Measurements from ENCODE around the gene ZNF428. TPM values are rescaled to one million over a fixed set of nuclear protein-coding genes. Genes with fewer than 3 reads are reported as not detected.

ZNF428 gene
- total and polyA plus RNA-seq, 4 donors = 6.5 to 22.1 (median 14.4) TPM

DNA sequence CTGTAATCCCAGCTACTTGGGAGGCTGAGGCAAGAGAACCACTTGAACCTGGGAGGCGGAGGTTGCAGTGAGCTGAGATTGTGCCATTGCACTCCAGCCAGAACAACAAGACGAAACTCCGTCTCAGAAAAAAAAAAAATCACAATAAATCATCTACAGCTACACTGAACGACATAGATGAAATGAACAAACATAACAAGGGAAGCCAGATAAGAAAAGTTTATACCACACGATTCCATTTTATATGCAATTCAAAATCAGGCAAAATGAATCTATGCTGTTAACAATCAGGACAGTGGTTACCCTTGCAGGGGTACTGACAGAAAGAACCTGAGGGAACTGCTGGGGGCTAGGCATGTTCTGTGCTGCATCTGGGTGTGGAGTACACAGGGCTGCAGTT is 49.8 kb downstream of the ZNF428 start:
- Histone ChIP-seq H3K4me3 (ENCODE audit: low read depth in 1 of 3, low read length in 3 of 3) (no peak overlapping the region), H3K9me3 (ENCODE audit: control insufficient read depth in 4 of 4, low read length in 3 of 4) (no peaks in the 10 kb centered on the region), H3K36me3 (ENCODE audit: control insufficient read depth in 4 of 4, insufficient read depth in 3 of 4, low read depth in 1 of 4, low read length in 3 of 4) (no peaks in the 10 kb centered on the region), H3K9ac (ENCODE audit: low read depth in 1 of 2, low read length in 2 of 2) (no peak overlapping the region), H3K27me3 (ENCODE audit: control insufficient read depth in 4 of 4, insufficient read depth in 4 of 4, low read length in 3 of 4) (no peaks in the 10 kb centered on the region), H3K4me1 (ENCODE audit: control insufficient read depth in 4 of 4, insufficient read depth in 4 of 4, low read length in 3 of 4) (peaks cover 1 to 4% (median 4%) of the 10 kb centered on the region in 4 donors), H3K27ac (ENCODE audit: low read depth in 1 of 2, low read length in 2 of 2) (no peak overlapping the region)
- no peak for DNase-seq (ENCODE audit: low spot score)
- 88% methylated on average over 5 of the region's 5 CpGs for WGBS
- TF ChIP-seq TAF1 (conservative IDR thresholded peaks at IDR 0.05) (no peak), RAD21 (IDR thresholded peaks at IDR 0.05) (no peak), HNF4G (IDR thresholded peaks at IDR 0.05) (no peak)

DNA sequence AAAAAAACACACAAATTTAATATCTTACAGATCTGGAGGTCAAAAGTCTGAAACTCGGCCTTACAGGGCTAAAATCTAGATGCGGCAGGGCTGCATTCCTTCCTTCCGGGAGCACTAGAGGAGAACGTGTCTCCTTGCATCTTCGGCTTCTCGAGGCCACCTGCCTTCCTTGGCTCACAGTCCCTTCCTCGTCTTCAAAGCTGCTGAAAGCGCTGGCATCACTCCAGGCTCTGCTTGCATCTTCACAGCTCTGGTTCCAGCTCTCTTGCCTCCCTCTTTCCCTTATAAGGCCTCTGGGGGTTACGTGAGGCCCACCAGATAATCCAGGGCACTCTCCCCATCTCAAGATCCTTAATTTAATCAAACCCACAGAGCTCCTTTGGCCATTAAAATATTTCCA is 54.6 kb downstream of the ZNF428 start:
- WGBS = 87% methylated on average over 9 of the region's 9 CpGs
- H3K27ac ChIP-seq (ENCODE audit: low read depth in 1 of 2, low read length in 2 of 2) = no peak overlapping the region
- no peak for DNase-seq (ENCODE audit: low spot score)
- TF ChIP-seq RXRA (IDR thresholded peaks at IDR 0.05) (no peak), HNF4A (conservative IDR thresholded peaks at IDR 0.05) (no peak)
- TF ChIP-seq, protein P1, sequence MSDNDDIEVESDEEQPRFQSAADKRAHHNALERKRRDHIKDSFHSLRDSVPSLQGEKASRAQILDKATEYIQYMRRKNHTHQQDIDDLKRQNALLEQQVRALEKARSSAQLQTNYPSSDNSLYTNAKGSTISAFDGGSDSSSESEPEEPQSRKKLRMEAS (IDR thresholded peaks at IDR 0.05) = no peak
- TF ChIP-seq, protein P2, sequence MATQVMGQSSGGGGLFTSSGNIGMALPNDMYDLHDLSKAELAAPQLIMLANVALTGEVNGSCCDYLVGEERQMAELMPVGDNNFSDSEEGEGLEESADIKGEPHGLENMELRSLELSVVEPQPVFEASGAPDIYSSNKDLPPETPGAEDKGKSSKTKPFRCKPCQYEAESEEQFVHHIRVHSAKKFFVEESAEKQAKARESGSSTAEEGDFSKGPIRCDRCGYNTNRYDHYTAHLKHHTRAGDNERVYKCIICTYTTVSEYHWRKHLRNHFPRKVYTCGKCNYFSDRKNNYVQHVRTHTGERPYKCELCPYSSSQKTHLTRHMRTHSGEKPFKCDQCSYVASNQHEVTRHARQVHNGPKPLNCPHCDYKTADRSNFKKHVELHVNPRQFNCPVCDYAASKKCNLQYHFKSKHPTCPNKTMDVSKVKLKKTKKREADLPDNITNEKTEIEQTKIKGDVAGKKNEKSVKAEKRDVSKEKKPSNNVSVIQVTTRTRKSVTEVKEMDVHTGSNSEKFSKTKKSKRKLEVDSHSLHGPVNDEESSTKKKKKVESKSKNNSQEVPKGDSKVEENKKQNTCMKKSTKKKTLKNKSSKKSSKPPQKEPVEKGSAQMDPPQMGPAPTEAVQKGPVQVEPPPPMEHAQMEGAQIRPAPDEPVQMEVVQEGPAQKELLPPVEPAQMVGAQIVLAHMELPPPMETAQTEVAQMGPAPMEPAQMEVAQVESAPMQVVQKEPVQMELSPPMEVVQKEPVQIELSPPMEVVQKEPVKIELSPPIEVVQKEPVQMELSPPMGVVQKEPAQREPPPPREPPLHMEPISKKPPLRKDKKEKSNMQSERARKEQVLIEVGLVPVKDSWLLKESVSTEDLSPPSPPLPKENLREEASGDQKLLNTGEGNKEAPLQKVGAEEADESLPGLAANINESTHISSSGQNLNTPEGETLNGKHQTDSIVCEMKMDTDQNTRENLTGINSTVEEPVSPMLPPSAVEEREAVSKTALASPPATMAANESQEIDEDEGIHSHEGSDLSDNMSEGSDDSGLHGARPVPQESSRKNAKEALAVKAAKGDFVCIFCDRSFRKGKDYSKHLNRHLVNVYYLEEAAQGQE (IDR thresholded peaks at IDR 0.05) = no peak
- no peaks in the 10 kb centered on the region for H3K4me1 ChIP-seq (ENCODE audit: control insufficient read depth in 4 of 4, insufficient read depth in 4 of 4, low read length in 3 of 4)
- no peaks in the 10 kb centered on the region for H3K9me3 ChIP-seq (ENCODE audit: control insufficient read depth in 4 of 4, low read length in 3 of 4)
- no peak overlapping the region for H3K9ac ChIP-seq (ENCODE audit: low read depth in 1 of 2, low read length in 2 of 2)
- no peak overlapping the region for H3K4me3 ChIP-seq (ENCODE audit: low read depth in 1 of 3, low read length in 3 of 3)
- H3K36me3 ChIP-seq (ENCODE audit: control insufficient read depth in 4 of 4, insufficient read depth in 3 of 4, low read depth in 1 of 4, low read length in 3 of 4) = peaks cover 0 to 7% (median 2%) of the 10 kb centered on the region in 4 donors
- no peaks in the 10 kb centered on the region for H3K27me3 ChIP-seq (ENCODE audit: control insufficient read depth in 4 of 4, insufficient read depth in 4 of 4, low read length in 3 of 4)

DNA sequence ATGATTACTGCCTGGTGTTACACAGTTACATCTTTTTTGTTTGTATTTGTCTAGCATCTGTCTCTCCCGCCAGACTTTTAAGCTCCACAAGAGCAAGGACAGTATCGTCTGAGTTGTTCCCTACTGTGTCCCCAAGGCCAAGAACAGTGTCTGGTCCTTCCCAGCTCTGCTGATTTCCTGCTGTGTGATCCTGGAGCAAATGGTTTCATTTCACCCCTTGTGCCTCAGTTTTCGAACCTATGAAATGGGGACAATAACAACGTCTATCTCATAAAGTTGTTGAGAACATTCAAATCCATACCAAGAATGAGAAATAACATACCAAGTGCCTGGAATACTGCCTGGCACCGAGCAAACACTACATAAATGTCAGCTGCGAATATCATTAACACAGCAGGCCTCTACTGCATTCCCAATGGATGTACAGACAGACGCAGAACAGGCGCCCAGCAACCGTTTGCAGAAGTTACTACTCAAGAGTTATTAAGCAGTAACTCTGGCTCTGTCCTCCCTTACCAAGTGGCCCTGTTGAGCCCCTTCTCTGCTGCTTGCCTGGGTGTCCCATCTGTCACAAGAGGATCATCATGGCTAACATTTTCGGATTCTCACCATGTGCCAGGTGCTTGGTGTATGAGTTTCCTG is 55.5 kb downstream of the ZNF428 start:
- TF ChIP-seq, protein P3, sequence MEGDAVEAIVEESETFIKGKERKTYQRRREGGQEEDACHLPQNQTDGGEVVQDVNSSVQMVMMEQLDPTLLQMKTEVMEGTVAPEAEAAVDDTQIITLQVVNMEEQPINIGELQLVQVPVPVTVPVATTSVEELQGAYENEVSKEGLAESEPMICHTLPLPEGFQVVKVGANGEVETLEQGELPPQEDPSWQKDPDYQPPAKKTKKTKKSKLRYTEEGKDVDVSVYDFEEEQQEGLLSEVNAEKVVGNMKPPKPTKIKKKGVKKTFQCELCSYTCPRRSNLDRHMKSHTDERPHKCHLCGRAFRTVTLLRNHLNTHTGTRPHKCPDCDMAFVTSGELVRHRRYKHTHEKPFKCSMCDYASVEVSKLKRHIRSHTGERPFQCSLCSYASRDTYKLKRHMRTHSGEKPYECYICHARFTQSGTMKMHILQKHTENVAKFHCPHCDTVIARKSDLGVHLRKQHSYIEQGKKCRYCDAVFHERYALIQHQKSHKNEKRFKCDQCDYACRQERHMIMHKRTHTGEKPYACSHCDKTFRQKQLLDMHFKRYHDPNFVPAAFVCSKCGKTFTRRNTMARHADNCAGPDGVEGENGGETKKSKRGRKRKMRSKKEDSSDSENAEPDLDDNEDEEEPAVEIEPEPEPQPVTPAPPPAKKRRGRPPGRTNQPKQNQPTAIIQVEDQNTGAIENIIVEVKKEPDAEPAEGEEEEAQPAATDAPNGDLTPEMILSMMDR (IDR thresholded peaks at IDR 0.05; ENCODE audit: low read depth, low read length, missing input control) = no peak
- TF ChIP-seq GABPA (IDR thresholded peaks at IDR 0.05 in 1 of 2, conservative IDR thresholded peaks at IDR 0.05 in 1 of 2) = no peak
- no peak for TF ChIP-seq NR2F2 (IDR thresholded peaks at IDR 0.05)
- TF ChIP-seq EGR1 (IDR thresholded peaks at IDR 0.05; ENCODE audit: low read depth in 2 of 2) = no peak
- no peak for TF ChIP-seq RAD21 (IDR thresholded peaks at IDR 0.05)
- DNase-seq (ENCODE audit: low spot score) = no peak
- Histone ChIP-seq H3K36me3 (ENCODE audit: control insufficient read depth in 4 of 4, insufficient read depth in 3 of 4, low read depth in 1 of 4, low read length in 3 of 4) (peaks cover 0 to 7% (median 2%) of the 10 kb centered on the region in 4 donors), H3K4me3 (ENCODE audit: low read depth in 1 of 3, low read length in 3 of 3) (no peak overlapping the region), H3K27ac (ENCODE audit: low read depth in 1 of 2, low read length in 2 of 2) (peak overlapping the region in 1 of 2 donors; percentile 0), H3K9me3 (ENCODE audit: control insufficient read depth in 4 of 4, low read length in 3 of 4) (no peaks in the 10 kb centered on the region), H3K9ac (ENCODE audit: low read depth in 1 of 2, low read length in 2 of 2) (no peak overlapping the region), H3K4me1 (ENCODE audit: control insufficient read depth in 4 of 4, insufficient read depth in 4 of 4, low read length in 3 of 4) (no peaks in the 10 kb centered on the region), H3K27me3 (ENCODE audit: control insufficient read depth in 4 of 4, insufficient read depth in 4 of 4, low read length in 3 of 4) (no peaks in the 10 kb centered on the region)
- 89% methylated on average over 10 of the region's 10 CpGs for WGBS
